HG03039 (cell line): ENCODE measurements around the gene DDIT4.

Experiments
- ATAC-seq: cut with Tn5 transposase; IDR thresholded peaks from one replicate; pipeline ENCODE4 v1.9.1; 2021; ENCODE audit warnings: mild to moderate bottlenecking, moderate library complexity; ENCODE audit not compliant: unreplicated experiment

The DDIT4 gene

GRCh38 chr10:72248468-72249151, 25.1 kb upstream of the DDIT4 start:
- ATAC-seq: peak; percentile 79

DNA sequence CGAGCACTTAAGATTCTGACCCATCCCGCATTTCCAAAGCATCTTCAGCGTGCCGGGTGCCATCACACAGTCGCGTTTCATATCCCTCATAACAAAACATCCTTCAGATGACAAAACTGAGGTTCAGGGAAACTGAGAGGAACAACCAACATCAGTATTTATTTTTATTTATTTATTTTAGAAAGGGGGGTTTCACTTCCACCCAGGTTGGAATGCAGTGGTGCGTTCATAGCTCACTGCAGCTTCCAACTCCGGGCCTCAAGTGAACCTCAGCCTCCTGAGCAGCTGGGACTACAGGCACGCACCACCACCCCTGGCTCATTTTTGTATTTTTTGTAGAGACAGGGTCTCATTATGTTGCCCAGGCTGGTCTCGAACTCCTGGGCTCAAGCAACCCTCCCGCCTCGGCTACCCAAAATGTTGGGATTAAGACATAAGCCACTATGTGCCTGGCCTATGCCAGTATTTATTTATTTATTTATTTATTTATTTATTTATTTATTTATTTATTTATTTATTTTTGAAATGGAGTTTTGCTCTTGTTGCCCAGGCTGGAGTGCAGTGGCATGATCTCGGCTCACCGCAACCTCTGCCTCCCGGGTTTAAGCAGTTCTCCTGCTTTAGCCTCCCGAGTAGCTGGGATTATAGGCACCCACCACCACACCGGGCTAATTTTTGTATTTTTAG, 24.4 kb upstream of the DDIT4 start:
- peak; percentile 8 for ATAC-seq

DNA sequence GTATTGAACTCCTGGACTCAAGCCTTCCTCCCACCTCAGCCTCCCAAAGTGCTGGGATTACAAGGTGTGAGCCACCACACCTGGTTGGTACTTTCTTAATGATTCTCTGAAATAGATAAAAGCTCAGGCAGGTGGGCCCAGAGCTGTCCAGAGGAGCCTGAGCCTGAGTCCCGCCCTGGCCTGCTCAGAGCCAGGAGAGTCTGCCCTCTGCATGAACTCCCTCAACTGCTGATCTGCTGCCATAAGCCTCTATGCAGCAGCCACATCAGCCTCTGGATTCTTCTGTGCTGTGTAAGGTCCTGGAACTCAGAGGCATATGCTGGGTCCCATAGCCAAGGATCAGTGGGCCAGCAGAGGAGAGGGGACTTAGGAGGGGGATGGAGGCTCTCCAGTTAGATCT, 23.1 kb upstream of the DDIT4 start:
- no peak for ATAC-seq

GRCh38 chr10:72251635-72252034, 22.1 kb upstream of the DDIT4 start:
- no peak for ATAC-seq

DNA sequence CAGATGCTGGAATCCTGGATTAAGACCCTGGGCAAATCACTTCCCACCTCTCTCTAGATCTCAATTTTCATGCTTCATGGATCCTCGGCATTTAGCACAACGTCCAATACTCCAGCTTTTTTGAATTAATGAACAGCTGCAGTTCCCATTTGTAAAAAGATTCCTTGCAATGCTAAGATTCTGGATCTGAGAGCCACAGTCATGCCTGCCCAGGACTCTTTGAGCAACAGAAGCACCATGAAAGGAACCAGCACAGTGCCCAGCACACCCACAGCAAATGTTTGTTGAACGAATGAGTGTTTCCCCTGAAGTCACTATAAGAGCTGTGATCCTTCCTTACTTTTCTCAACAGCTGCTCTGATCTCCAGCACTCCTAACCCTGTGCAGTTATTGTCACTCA, 20.8 kb upstream of the DDIT4 start:
- ATAC-seq: no peak

- ATAC-seq: no peak
Observed at GRCh38 chr10:72253578-72253977, 20.1 kb upstream of the DDIT4 start.

DNA sequence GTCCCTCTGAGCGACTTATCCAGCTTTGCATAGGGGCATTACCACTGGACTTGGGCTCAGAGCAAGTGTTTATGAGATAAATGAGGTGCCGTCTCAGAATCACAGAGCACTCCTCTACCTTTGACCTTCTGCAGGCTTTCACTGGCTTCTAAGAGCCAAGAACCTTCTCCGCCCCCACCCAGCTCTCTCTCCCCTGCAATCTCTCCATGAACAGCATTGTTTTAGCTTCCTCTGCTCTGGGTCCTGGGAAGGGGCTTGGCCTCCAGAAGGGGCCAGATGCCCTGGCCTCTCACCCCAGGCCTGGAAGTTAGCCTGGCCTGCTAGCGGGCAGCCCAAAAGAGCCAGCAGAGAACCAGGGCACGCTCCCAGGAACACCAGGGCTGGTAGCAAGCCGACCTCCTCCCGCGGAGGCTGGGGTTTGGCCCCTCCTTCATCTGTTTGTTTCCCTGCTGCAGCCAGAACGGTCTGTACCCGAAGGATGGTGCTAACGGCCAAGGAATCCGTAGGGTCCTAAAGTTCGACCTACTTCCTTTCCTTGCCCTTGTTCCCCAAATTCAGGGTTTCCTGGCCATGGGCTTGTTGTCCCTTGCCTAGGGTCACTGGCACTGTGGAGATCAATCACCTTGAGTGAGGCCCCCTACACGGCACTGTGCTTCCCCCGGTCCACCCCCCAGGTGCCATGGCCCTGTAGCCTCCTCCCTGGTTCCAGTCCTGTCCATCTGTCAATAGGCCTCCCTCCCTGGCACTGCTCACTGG, 18.7 kb upstream of the DDIT4 start:
- ATAC-seq: no peak

DNA sequence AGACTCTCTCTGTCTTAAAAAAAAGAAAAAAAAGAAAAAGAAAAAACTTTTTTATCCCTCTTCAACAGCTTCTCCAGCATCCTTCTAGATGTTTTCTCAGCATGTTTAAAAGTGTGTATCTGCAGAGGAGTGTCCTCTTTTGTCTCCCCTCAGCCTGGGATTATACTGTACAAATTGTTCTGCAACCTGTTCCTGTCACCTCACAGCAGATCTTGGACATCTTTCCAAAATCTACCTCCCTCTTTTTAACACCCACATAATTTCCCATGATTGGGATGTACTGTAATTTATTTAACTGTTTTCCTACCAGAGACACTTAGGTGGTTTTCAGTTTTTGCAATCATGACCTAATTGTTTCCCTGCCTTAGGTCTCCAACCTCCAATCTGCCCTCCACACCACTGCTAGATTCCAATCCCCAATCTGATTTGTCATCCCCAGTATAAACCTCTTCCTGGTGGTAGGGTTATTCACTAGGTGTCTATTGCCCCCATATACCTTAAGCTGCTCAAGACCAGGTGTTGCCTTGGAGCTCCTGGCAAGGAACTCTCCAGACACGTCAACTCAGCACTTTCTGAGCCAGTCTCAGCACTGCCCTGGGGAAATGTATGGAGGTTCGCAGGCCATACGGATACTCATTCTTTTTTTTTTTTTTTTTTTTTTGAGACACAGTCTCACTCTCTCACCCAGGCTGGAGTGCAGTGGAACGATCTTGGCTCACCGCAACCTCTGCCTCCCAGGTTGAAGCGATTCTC, 17.6 kb upstream of the DDIT4 start:
- ATAC-seq: no peak

DNA sequence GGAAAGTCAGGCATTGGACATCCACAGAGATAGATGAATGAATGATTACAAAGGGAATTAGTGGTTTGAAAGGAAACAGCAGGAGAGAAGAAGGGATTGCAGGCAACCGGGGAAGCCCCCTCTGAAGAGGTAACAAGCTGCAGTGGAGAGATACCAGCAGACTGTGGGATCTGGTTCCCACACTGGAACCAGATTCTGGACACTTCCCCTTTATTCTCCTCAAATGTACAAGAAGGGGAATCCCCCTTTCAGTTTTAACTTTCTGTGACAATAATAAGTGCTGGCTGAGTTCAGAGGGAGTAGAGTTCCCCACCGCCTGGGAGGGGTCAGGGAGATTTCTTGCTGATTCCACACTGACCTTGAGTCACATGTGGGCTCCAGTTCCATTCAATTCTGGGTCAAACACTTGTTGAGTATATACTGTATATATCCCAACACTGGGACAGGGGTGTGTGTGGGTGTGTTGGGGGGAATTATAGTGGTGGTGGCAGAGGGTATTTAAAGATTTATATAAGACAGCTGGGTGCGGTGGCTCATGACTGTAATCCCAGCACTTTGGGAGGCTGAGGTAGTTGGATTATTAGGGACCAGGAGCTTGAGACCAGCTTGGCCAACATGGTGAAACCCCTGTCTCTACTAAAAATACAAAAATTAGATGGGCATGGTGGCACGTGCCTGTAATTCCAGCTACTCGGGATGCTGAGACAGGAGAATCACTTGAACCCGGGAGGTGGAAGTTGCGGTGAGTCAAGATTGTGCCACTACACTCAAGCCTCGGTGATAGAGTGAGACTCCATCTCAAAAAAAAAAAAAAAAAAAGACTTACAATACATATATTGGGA, 16.5 kb upstream of the DDIT4 start:
- ATAC-seq: no peak

- no peak for ATAC-seq
Observed at GRCh38 chr10:72258617-72259016, 15.1 kb upstream of the DDIT4 start.

DNA sequence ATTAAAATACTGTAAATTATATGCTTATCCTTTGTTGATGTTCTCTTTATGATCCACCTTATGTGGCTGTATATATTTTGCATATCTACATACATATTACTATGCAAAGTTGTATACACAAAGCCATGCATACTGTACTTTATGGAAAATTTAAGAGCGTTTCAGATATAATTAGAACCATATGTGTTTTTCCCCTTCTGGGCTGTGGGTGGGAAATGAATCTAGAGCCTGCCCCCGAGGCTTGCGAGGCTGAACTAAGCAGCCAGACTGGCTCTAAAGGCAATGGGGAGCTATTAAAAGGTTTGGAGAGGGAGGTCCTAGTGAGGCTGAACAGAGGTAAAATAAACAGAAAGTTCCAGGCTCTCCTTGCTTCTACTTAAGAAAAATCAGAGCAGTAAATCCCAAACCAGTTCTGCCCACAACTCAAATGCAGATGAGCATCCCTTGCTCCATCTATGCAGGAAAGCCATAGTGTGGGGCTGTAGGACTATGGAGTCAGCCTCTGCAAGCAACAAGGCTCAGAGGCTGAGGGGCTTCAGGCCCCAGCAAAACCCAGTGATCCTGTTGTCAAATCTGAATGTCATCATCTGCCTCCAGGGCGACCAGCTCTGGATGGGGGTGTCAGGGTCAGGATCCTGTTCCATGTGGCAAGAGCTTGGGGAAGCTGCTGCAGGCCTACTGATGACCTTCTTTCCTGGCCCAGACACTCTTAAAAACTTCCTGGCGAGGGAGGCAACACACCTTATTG, 14.1 kb upstream of the DDIT4 start:
- no peak for ATAC-seq

DNA sequence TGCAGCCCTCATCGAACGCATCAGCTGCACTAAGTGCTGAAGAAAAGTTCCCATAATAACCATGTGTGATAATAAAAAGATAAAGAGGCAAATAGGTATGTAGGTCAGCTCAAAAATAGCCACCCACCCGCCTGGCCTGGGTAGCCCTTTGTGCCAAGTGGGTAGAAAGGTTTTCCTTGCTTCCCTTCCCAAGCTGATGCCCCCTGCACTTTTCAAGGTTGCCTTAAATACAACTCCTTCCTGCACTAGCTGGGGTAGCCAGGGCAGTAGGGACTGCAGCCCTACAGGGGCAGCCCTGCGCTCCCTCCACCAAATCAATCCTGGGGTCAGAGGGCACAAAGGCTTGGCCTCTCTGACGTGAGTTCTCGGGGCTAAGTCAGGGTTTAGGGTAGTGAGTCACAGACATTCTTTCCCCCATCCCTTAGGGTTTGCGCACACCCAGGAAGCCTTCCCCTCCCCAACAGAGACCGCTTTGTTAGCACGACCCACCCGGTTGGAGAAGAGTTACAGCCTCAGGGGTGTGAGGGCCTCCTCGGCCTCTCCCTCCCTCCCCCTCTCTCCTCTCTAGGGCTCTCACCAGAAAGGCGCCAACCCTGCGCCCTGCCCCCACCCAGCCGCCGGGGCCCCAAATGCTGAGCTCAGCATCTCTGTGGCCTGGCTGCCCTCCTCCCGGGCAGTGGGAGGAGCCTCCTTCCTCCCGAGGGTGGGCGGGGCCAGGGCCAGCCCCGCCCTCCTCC, 13.3 kb upstream of the DDIT4 start:
- peak; percentile 67 for ATAC-seq

GRCh38 chr10:72260976-72261783, 12.5 kb upstream of the DDIT4 start:
- peak; percentile 40 for ATAC-seq

DNA sequence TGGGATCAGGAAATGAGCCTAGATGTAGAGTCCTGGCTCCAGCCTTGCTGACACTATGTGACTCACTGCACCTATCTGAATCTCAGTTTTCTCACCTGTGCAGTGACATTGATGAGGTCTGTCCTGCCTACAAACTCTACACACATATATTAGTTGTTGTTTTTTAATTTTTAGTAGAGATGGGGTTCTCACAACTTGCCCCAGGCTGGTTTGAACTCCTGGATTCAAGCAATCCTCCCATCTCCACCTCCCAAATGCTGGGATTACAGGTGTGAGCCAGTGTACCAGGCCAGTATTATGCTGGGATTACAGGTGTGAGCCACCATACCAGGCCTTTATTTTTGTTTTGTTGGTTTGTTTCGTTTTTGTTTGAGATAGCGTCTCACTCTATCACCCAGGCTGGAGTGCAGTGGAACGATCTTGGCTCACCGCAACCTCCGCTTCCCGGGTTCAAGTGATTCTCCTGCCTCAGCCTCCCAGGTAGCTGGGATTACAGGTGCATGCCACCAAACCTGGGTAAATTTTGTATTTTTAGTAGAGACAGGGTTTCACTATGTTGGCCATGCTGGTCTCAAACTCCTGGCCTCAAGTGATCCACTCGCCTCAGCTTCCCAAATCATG, 11.8 kb upstream of the DDIT4 start:
- no peak for ATAC-seq

GRCh38 chr10:72263613-72264241, 10.0 kb upstream of the DDIT4 start:
- no peak for ATAC-seq

- ATAC-seq: no peak
Observed at GRCh38 chr10:72264536-72264935, 9.2 kb upstream of the DDIT4 start.

DNA sequence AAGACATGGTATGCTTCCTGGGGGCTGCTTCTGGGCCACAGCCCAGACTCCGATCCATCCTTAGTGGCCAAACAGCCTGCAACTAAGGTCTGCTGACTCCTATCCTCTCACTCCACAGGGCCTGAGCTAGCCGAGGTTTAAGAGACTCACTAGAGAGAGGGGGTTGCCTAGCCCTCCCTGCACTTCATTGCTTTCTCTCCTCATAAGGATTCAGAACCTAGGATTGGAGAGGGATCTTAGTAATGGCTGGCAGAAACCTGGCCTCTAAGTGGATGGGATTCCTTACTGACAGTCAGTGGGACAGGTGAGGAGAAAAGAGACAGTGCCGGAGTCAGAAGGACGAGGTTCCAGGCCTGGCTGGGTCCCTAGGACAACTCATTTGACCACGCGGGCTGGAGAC, 8.2 kb upstream of the DDIT4 start:
- ATAC-seq: no peak
